ENCODE results near the gene GBP4.

Gene GBP4

DNA sequence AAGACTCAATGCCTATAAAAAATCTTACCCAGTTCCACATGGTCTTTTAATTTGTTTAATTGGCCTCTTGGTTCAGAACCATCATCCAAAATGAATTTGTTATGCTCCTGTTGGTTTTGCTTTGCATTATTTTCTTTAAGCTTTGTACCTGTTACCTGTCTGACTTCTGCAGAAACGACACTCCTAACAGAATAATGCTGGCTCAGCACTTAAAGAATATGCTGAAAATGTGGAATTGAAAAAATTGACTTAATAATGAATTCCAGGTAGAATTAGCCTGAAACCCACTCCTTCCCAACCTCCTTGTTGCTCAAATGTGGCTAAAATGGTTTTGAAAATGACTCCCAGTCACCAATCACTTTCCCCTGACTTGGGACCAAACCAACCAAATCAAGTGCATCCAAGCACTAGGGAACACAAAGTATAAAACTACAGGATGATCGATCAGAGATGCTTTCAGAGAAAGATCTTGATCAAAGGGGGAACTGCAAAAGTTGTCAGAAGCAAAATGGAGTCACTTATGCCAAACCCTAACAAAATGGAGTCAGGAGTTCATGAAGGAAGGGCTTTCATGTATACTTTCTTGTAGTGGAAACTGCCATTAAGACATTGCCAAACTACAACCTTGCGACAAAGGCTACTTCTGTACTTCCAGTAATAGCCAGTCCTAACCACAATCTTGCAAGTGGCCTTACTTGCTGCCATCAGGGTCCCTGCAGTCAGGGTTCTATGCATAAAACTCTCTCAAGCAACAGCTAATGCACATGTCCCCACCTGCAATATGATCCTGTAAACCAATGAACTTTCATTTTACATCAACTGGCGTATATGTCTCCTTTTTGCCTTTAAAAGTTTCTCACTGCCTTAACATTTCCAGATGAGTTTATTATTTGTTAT is 28.3 kb downstream of the GBP4 start:
- no peak for DNase-seq

DNA sequence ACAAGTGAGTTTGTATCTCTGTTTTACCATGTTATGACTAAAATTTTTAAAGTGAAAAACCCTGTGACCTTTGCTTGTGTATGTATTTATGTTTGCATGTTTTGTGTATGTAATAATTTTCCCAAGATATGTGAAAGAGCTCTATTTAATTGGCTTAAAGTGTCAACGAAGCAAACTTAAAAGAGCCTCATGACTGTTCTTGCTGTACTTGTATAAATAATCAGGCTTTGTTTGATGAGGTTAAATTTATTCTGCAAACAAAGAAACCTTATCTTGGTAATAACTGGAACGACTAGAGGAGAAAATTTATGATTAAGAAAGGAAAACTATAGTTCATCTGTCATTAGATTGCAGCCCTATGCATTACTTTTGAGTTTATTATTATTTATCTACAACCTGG is 29.6 kb downstream of the GBP4 start:
- DNase-seq: no peak

DNA sequence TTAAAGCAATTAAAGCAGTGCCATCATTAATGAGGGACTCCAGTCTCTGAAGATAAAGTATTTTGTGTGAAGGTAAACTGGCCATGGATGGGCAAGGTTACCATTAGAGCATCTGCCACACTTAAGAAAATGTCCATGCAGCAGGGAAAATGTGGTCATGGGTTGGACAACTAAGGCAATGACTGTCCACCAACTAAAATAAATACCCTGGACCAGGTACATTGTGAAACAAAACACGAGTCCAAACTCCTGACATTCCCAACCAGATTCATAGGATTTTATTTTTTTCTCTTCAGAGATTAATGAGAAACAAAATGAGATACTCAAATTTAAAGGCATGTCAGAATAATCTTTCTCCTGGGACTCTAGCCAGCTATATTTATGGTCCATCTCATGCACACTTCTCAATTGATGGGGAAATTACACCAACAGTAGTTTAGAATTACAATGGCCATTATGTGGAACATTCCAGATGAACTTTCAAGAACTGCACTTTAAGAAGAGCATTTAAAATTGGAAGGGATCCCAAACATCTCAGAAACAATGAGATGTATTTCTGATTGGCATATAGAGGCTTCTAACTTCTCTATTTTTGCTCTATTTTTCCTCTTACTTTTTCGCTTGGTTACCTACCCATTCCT is 31.0 kb downstream of the GBP4 start:
- no peak for DNase-seq

DNA sequence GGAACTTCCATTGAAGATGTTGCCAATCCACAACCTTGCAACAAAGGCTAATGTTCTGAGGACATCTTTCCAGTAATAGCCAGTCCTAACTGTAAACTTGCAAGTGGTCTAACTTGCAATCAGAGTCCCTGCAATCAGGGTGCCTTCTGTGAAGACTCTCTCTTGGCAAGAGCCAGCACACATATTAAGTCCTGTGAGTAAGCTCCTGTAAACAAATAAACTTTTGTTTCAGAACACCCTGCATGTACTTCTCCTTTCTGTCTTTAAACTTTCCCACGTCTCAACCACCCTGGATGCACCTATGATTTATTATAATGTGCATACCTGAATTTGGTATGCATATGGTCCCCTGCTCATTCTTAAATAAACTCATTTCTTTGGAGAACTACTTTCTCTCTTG is 32.0 kb downstream of the GBP4 start:
- no peak for DNase-seq

DNA sequence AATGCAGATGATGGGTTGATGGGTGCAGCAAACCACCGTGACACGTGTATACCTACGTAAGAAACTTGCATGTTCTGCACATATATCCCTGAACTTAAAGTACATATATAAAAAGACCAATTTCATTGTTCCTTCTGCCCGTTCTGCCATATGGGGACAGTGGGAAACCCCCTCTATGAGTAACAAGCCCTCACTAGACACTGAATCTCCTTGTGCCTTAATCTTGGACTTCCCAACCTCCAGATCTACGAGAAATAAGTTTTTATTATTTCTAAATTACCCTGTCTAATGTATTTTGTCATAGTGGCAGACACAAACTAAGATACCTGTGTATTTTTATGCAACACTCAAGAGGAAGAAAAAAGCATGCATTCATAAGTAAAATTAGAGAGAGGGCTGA is 32.9 kb downstream of the GBP4 start:
- no peak for DNase-seq

DNA sequence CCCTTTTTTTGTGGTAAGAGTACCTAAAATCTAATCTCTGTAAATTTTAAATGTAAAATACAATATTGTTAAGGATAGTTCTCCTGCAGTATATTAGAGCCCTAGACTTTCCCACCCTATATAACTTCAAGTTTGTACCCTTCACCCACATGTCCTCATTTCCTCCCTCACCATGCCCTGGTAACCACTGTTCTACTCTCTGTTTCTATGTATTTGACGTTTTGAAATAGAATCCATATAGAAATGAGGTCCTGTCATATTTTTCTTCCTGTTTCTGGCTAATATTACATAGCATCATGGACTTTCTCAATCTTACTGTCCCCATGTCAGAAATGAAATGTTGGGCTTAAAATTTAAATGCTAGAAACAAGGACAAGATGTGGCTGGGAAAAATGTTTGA is 47.7 kb downstream of the GBP4 start:
- DNase-seq: no peak

DNA sequence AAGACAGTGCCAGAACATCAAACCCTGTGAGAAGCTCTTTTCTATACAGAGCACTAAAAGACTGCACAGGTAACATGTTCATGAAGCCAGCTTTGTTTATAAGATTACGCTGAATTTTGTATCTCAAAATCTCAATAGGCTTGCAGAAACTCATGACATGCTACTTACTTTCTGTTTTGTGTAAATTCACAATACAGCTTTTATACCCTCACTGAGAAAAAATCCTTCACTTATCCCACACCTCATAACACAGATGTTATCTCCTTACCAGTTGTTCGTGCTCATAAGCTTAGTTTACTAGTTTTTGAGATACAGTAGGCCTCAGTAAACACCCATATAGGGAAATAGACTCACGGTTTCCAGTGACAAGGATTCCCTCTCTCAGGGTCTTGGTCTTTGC is 48.8 kb downstream of the GBP4 start:
- DNase-seq: no peak

DNA sequence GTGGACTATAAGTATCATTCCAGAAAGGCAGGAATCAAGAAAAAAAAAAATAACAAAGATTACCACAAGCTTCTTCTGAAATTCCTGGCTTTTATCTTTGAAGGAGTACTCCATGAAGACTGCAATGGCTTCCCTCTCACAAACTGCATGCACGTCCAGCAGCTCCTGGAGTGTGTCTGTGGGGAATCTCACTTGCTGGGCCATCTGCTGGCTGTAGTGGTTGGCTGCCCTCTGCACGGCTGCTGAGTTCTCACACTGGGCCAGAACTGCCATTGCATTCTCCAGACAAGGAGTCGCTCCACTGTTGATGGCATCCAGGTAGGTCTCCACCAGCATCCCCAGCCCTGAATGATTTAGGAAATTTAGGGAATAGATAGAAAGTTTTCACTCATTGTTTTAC is 49.5 kb downstream of the GBP4 start:
- no peak for DNase-seq

DNA sequence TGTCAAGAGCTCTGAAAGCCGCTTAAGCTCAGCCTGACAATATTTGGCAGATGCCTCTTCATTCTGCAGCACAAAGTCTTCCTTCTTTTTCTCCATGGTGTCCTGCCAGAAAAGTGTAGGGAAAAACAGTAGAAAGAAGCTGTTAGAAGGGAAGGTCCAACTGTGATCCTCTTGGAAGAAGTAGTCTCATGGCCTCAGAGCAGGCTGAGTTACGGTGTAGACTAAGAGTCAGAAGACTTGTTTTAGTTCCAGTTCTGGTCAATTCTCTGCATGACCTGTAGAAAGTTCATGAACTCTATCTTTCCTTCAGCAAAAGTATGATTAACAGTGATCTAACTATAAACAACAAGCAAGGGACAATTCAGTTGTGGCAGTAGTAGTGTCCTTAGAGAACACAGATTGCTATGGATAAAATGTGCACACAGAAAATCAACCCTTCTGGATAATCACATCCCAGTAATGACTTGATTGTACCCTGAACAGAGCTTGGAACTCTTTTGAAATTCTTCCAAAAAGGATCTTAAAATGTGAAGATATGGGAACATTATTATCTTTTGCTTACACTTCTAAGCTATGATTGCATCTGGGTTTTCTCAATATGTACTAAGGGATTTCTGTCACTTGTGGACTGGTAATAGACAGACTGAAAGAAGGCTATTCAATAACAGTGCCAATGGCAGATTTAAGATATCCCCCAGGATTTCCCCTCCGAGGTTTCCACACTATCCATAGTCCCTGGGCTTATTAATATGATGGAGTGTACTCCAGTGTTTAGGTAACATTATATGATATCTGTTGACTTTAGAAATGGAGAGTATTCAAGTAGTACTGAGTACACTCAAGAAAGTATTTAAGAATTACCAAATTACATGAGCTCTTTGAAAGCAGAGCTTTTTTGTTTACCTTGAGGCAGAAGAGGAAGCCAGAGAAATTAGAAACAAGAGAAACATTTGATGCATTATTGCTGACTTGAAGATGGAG is 50.8 kb downstream of the GBP4 start:
- DNase-seq: no peak

DNA sequence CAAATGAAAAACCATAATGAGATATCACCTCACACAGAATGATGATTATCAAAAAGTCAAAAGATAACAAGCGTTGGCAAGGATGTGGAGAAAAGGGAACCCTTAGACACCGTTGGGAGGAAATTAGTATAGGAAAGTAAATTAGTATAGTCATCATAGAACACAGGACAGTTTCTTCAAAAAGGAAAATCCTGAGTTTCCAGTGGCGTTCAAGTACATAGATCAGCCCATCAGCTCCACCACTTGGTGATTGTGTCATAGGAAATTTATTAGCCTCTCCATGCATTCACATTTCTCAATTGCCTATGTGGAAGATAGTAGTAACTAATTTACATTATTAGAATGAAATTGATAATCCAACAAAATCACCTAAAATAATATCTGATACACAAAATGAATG is 52.0 kb downstream of the GBP4 start:
- no peak for DNase-seq

DNA sequence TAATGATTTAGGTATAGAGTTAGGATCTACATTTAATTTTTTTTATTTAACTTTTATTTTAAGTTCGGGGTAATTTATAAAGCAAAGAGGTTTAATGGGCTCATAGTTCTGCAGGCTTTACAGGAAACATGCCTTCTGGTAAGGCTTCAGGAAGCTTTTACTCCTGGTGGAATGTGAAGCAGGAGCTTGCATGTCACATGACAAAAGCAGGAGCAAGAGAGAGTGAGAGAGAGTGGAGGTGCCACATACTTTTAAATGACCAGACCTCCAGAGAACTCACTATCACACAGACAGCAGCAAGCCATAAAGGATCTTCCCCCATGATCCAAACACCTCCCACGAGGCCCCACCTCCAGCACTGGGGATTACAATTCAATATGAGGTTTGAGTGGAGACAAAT is 55.3 kb downstream of the GBP4 start:
- DNase-seq: no peak

DNA sequence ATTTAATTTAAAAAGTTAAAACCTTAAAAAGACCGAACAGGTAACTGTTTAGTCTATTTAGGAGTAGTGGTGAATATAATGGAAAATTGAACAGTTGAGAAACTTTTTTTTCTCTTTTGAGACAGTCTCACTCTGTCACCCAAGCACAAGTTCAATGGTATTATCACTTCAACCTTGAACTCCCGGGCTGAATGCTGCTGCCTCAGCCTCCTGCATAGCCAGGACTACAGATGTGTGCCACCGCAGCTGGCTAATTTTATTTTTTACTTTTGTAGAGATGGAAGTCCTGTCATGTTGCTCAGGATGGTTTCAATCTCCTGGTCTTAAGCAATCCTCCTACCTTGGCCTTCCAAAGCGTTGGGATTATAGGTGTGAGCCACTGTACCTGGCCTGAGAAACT is 56.6 kb downstream of the GBP4 start:
- no peak for DNase-seq

DNA sequence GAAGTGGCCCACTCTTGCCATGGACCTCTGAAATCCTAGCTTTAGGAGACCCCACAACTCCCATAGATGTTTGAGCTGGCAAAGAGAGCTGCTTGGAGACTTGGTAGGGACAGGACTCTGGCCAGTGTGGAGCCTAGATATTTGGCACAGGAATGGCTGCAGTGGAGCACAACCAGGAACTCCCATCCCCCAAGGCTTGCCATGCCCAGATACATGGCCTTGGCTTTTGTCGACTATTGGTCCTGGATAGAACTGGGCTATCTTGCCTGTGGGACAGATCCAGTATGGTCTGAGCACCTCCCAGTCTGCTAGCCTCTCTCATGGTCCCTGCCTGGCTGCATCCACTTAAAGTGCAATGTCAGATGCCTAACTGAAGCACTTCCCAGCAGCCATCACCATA is 65.0 kb downstream of the GBP4 start:
- DNase-seq: no peak

All from NCI-H2171 (cell line).